Astrocyte (in vitro differentiated cells and primary cell): ENCODE measurements around the gene GLP1R. TPM values are rescaled to one million over a fixed set of nuclear protein-coding genes. Genes with fewer than 3 reads are reported as not detected.

ENCODE experiments used
- DNase-seq: peaks from one replicate; pipeline ENCODE4 v3.0.0-alpha.2; 2010; ENCODE audit warnings: low read depth
- FAIRE-seq: peaks from 2 replicates; lab custom pipeline; 2011; peaks lifted over from hg19 to GRCh38; lab: Jason Lieb, UNC
- H2AFZ ChIP-seq: 2 replicates; pipeline ENCODE4 v1.6.0; 2012; ENCODE audit warnings: low read depth, low read length, inconsistent platforms
- H3K27ac ChIP-seq: 2 replicates; pipeline ENCODE4 v1.5.1; 2011; ENCODE audit warnings: low read depth, low read length, inconsistent platforms
- H3K27me3 ChIP-seq: 2 replicates; pipeline ENCODE4 v1.6.0; 2011; ENCODE audit warnings: low read length, inconsistent platforms; ENCODE audit not compliant: insufficient read depth
- H3K36me3 ChIP-seq: 2 replicates; pipeline ENCODE4 v1.5.1; 2011; ENCODE audit warnings: low read length, inconsistent platforms; ENCODE audit not compliant: insufficient read depth
- H3K4me1 ChIP-seq: 2 replicates; pipeline ENCODE4 v1.5.1; 2011; ENCODE audit warnings: low read length, inconsistent platforms; ENCODE audit not compliant: insufficient read depth
- H3K4me2 ChIP-seq: 2 replicates; pipeline ENCODE4 v1.6.0; 2012; ENCODE audit warnings: low read length, inconsistent platforms
- H3K4me3 ChIP-seq: 2 replicates; pipeline ENCODE4 v1.5.1; 2011; ENCODE audit warnings: low read depth, mild to moderate bottlenecking, low read length, inconsistent platforms; ENCODE audit not compliant: insufficient read depth
- H3K79me2 ChIP-seq: 2 replicates; pipeline ENCODE4 v1.6.0; 2012; ENCODE audit warnings: mild to moderate bottlenecking, low read length, inconsistent platforms; ENCODE audit not compliant: insufficient read depth
- H3K9ac ChIP-seq: 2 replicates; pipeline ENCODE4 v1.6.0; 2012; ENCODE audit warnings: mild to moderate bottlenecking, low read length, inconsistent platforms
- H3K9me3 ChIP-seq: 2 replicates; pipeline ENCODE4 v1.5.1; 2012; ENCODE audit warnings: low read depth, mild to moderate bottlenecking, low read length, inconsistent platforms; ENCODE audit not compliant: insufficient read depth
- H4K20me1 ChIP-seq: 2 replicates; pipeline ENCODE4 v1.6.0; 2012; ENCODE audit warnings: low read length, inconsistent platforms; ENCODE audit not compliant: insufficient read depth
- H3K27ac Mint-ChIP-seq: one replicate; pipeline ENCODE4 v1.8.0; 2021; ENCODE audit warnings: mild to moderate bottlenecking, mixed read lengths; ENCODE audit not compliant: unreplicated experiment
- H3K27me3 Mint-ChIP-seq: one replicate; pipeline ENCODE4 v1.8.0; 2021; ENCODE audit warnings: low read depth, mixed read lengths; ENCODE audit not compliant: unreplicated experiment
- H3K36me3 Mint-ChIP-seq: one replicate; pipeline ENCODE4 v1.8.0; 2021; ENCODE audit warnings: low read depth, mixed read lengths; ENCODE audit not compliant: unreplicated experiment
- H3K4me1 Mint-ChIP-seq: one replicate; pipeline ENCODE4 v1.8.0; 2021; ENCODE audit warnings: low read depth, mixed read lengths; ENCODE audit not compliant: unreplicated experiment
- H3K4me3 Mint-ChIP-seq: one replicate; pipeline ENCODE4 v1.8.0; 2021; ENCODE audit warnings: mild to moderate bottlenecking, moderate library complexity, mixed read lengths; ENCODE audit not compliant: unreplicated experiment
- H3K9me3 Mint-ChIP-seq: one replicate; pipeline ENCODE4 v1.8.0; 2021; ENCODE audit warnings: mild to moderate bottlenecking, mixed read lengths; ENCODE audit not compliant: unreplicated experiment
- EZH2 ChIP-seq: IDR thresholded peaks from 2 replicates; pipeline ENCODE4 v1.6.1; 2012; ENCODE audit warnings: mild to moderate bottlenecking, low read length, inconsistent platforms; ENCODE audit not compliant: insufficient read depth
- total RNA-seq: library from RNA; stranded (reverse); gene quantifications from 2 replicates; pipeline ENCODE4 v1.2.1, GENCODE V29; 2021
- TF ChIP-seq, protein P1 (sequence below): IDR thresholded peaks from 2 replicates; pipeline ENCODE4 v1.5.1; 2011; ENCODE audit warnings: low read depth, mild to moderate bottlenecking, inconsistent platforms, low read length, moderate library complexity; ENCODE audit not compliant: insufficient read depth

GLP1R gene
- total RNA-seq, 1 donor from 2014 or later, result not detected

DNA sequence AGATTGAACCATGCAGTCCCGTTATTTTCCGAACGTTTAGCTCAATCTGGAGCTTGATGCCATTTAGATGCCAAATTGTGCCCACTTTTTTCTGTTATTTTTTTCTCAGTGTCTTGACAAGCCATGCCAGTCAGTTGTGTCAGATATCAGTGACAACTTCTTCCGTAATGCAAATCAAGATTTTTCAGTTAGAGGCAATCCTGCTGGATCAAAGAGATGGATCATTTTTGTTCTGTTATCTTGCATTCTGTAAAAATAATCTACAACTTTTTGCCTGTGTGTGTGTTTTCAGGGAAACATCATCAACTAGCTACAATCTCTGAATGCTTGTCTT is 31.1 kb upstream of the GLP1R start:
- Histone ChIP-seq H3K4me1 (no peaks in the 10 kb centered on the region), H3K9me3 (no peaks in the 10 kb centered on the region), H3K27me3 (no peaks in the 10 kb centered on the region), H3K27ac (no peak overlapping the region), H3K4me2 (no peak overlapping the region), H3K79me2 (no peaks in the 10 kb centered on the region), H4K20me1 (no peaks in the 10 kb centered on the region), H3K9ac (no peak overlapping the region), H3K36me3 (no peaks in the 10 kb centered on the region), H3K4me3 (no peak overlapping the region), H2AFZ (no peak overlapping the region)
- Mint-ChIP-seq H3K27ac (no peak overlapping the region), H3K4me3 (no peak overlapping the region), H3K27me3 (peaks cover 2% of the 10 kb centered on the region), H3K4me1 (no peaks in the 10 kb centered on the region), H3K36me3 (no peaks in the 10 kb centered on the region), H3K9me3 (no peaks in the 10 kb centered on the region)
- no peak for TF ChIP-seq EZH2
- TF ChIP-seq, protein P1, sequence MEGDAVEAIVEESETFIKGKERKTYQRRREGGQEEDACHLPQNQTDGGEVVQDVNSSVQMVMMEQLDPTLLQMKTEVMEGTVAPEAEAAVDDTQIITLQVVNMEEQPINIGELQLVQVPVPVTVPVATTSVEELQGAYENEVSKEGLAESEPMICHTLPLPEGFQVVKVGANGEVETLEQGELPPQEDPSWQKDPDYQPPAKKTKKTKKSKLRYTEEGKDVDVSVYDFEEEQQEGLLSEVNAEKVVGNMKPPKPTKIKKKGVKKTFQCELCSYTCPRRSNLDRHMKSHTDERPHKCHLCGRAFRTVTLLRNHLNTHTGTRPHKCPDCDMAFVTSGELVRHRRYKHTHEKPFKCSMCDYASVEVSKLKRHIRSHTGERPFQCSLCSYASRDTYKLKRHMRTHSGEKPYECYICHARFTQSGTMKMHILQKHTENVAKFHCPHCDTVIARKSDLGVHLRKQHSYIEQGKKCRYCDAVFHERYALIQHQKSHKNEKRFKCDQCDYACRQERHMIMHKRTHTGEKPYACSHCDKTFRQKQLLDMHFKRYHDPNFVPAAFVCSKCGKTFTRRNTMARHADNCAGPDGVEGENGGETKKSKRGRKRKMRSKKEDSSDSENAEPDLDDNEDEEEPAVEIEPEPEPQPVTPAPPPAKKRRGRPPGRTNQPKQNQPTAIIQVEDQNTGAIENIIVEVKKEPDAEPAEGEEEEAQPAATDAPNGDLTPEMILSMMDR, result no peak
- no peak for DNase-seq
- no peak for FAIRE-seq

DNA sequence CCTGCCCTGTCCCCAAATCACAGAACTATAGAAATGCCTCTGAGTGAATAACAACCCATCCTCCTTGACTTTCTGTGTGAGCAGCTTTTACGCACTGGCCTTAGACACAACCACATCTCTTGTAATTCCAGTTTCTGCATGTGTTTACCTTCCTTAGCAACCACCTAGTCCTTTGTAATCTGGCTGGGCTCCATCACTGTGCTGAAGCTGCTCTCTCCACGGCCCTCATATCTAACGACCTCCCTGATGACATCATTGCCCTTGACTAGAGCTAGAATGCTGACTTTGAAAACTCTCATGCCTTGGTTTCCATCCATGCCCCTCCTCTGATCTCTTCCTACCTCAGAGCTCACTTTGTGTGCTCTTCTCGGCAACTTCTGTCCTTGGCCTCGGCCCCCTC is 30.5 kb upstream of the GLP1R start:
- Mint-ChIP-seq H3K36me3 (no peaks in the 10 kb centered on the region), H3K27ac (no peak overlapping the region), H3K9me3 (no peaks in the 10 kb centered on the region), H3K27me3 (peaks cover 2% of the 10 kb centered on the region), H3K4me3 (no peak overlapping the region), H3K4me1 (no peaks in the 10 kb centered on the region)
- Histone ChIP-seq H3K9me3 (no peaks in the 10 kb centered on the region), H3K4me2 (no peak overlapping the region), H3K27ac (no peak overlapping the region), H3K4me3 (no peak overlapping the region), H2AFZ (no peak overlapping the region), H3K79me2 (no peaks in the 10 kb centered on the region), H3K9ac (no peak overlapping the region), H4K20me1 (no peaks in the 10 kb centered on the region), H3K4me1 (no peaks in the 10 kb centered on the region), H3K27me3 (no peaks in the 10 kb centered on the region), H3K36me3 (no peaks in the 10 kb centered on the region)
- FAIRE-seq, result no peak
- DNase-seq, result no peak
- no peak for TF ChIP-seq EZH2
- TF ChIP-seq, protein P1, result no peak

DNA sequence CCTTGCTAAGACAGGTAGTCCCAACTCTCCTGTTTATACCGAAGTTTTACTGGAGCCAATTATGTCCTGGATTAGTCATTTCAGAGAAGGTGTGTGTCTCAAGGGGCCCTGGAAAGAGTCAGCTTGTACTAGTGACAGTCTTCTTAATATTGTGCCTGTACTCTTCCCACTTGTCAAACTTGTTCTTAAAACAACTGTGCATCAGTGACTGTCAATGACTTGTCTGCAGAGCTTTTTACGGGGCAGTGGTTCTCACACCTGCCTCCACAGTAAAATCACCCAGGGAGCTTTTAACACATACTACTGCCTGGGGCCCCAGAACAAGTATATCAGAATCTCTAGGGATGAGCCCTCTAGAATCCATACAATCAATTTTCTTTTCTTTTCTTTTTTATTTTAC is 28.4 kb upstream of the GLP1R start:
- peaks cover 6% of the 10 kb centered on the region for H3K27me3 Mint-ChIP-seq
- no peaks in the 10 kb centered on the region for H3K9me3 Mint-ChIP-seq
- H3K27ac ChIP-seq, result no peak overlapping the region
- H3K4me3 ChIP-seq, result no peak overlapping the region
- H3K36me3 ChIP-seq, result no peaks in the 10 kb centered on the region
- no peak for TF ChIP-seq EZH2
- TF ChIP-seq, protein P1, result no peak
- H3K4me1 Mint-ChIP-seq, result no peaks in the 10 kb centered on the region
- no peaks in the 10 kb centered on the region for H3K4me1 ChIP-seq
- no peaks in the 10 kb centered on the region for H3K79me2 ChIP-seq
- no peak for FAIRE-seq
- no peak overlapping the region for H3K27ac Mint-ChIP-seq
- H3K9me3 ChIP-seq, result no peaks in the 10 kb centered on the region
- no peaks in the 10 kb centered on the region for H3K27me3 ChIP-seq
- no peak overlapping the region for H2AFZ ChIP-seq
- DNase-seq, result no peak
- no peaks in the 10 kb centered on the region for H3K36me3 Mint-ChIP-seq
- H3K9ac ChIP-seq, result no peak overlapping the region
- H4K20me1 ChIP-seq, result no peaks in the 10 kb centered on the region
- H3K4me3 Mint-ChIP-seq, result no peak overlapping the region
- no peak overlapping the region for H3K4me2 ChIP-seq
